HG03108 (cell line): ENCODE measurements around the gene ATP11C.
"Not testable (repeated sequence)": the region's sequence is repeated elsewhere in the genome, so short reads cannot be mapped to it uniquely, and the experiment has no call there.

Source experiments
- ATAC-seq: cut with Tn5 transposase; IDR thresholded peaks from one replicate; pipeline ENCODE4 v1.9.1; 2021; ENCODE audit warnings: moderate library complexity; ENCODE audit not compliant: unreplicated experiment

ATP11C gene

DNA sequence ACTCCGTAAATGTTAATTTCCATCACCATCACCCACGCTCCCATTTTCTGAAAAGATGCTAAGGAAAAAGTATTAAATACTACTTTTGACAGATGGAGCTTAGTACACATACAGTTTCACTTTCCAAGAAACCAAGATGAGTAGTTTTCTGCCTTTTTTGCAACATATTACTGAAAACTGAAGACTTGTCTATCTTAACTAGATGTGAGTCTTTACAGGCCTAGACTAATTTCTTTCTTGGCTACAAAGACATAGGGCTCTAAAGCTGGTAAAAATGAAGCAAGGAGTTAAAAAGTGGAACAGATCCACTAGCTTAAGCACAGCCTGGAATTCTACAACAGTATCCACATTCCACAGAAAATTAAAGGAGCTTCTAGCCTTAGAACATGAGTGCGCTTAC lies 68.2 kb downstream of the ATP11C start:
- ATAC-seq, result no peak

DNA sequence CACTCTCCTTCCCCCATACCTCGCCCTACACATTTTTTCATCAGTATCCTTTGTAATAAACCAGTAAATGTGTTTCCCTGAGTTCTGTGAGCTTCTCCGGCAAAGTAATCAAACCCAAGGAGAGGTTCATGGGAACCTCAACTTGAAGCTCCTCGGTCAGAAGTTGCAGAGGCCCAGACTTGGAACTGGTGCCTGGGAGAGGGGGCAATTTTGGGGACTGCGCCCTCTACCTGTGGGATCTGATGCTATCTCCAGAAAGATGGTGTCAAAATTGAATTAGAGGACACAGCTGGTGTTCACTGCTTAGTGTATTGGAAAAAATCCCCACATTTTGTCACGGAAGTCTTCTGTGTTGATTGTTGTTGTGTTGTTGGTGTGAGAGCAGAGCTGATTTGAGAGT lies 70.6 kb downstream of the ATP11C start:
- no peak for ATAC-seq

DNA sequence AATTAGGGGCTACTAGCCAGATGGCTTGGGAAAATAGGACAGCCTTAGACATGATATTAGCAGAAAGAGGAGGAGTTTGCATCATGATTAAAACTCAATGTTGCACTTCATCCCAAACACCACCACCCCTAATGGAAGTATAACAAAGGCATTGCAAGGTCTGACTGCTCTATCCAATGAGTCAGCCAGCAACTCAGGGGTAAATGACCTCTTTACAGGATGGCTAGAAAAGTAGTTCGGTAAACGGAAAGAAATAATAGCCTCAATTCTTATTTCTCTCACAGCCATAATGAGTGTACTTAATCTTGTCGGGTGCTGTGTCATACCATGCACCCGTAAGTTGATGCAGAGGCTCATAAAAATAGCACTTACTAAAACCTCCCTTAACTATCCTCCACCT lies 76.0 kb downstream of the ATP11C start:
- ATAC-seq, result not testable (repeated sequence)

GRCh38 chrX:139851730-139852129 lies 81.1 kb downstream of the ATP11C start:
- no peak for ATAC-seq

GRCh38 chrX:139850968-139851367 lies 81.9 kb downstream of the ATP11C start:
- no peak for ATAC-seq

GRCh38 chrX:139844884-139845283 lies 88.0 kb downstream of the ATP11C start:
- ATAC-seq, result no peak

DNA sequence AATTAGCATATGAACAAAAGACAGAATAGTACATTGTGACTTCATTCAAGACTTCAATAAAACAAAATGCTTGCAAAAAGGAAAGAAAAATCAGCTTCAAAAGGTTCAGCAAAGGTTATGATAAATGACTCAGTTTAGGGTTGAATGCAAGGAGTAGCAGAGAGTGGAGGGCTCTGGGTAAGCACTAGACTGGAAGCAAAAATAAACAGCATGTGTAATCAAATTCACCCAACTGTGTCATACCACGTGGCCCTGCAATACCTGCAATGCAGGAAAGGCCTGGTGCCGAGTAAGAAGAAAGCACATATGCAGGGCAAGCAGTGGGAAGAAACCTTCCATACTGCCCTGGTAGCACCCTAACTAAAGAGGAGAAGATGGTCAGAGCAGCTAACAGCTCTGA lies 88.7 kb downstream of the ATP11C start:
- no peak for ATAC-seq

DNA sequence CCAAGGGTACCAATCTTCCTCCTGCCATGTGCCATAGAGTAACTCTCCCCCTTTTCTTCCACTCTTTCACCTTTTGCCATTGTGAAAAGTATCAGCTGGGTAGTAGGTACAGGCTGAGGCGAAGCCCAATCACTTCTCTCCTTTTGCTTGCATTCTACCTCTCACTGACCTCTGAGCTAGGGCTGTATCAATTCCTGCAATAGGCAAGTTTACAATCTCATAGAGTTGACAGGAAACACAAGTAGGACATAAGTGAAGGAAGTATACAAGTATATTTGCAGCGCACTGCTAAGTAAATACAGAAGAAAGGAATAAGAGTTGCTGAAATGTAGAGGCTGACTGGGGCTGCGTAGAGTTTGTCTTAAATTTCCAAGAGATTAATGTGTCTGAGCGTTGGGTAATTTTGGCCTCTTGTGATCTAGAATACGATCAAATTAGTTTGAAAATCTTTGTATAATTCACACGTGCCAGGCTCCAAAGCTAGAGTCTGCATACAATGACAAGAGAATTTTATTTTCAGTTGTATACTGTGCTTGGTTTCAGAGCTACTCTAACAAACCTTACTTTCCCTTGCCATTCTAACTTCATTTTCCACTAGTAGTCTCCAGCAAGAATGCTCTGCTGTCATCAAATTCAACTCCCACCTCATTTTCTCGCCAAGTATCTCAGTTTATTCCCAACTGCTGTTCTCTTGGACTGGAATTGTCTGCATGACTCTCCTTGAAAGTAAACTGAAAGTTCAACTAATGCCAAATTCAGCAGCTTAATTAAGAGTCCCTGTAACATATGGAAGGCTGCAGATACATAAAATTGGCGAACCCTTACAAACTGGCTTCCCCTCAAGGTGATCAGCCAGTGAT lies 90.3 kb downstream of the ATP11C start:
- no peak for ATAC-seq

- not testable (repeated sequence) for ATAC-seq
Measured at GRCh38 chrX:139836335-139836734, 96.5 kb downstream of the ATP11C start.

- ATAC-seq, result no peak
Measured at GRCh38 chrX:139834879-139835278, 98.0 kb downstream of the ATP11C start.

- no peak for ATAC-seq
Measured at GRCh38 chrX:139832718-139833309, 100.0 kb downstream of the ATP11C start.

DNA sequence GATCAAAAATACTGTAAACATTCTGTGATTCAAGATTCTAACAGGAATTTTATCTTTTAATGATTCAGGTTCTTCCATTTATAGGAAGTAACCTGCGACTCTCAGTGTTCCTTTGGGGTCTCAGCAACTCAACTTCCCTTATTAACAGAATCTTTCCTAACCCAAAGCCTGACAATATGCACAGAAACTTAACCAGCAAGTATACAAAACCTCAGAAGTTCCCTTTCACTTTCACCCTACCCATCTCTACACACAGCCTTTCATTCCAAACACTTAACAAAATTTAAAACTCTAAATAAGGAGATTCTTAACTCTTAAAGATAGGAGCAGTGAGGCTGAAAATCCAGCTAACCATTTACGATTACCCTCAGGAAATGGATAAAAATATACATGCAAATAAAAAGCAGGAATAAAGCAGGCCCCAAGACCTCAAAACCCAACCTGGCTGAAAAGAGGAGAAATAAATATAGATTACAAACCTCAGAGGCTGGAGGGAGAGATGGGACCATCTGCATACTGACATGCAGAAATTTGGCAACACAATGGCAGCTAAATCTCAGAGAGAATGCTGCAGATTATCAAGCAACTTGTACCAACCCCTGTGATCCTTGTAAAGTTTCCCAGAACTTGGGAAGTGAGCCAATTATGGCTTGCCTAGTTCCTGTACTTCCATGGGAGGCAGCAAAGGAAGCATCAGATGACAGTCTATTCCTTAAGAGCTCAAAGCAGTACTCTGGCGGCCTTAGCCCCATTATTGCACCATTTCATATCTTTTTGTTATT lies 101.0 kb downstream of the ATP11C start:
- peak; percentile 71 for ATAC-seq

DNA sequence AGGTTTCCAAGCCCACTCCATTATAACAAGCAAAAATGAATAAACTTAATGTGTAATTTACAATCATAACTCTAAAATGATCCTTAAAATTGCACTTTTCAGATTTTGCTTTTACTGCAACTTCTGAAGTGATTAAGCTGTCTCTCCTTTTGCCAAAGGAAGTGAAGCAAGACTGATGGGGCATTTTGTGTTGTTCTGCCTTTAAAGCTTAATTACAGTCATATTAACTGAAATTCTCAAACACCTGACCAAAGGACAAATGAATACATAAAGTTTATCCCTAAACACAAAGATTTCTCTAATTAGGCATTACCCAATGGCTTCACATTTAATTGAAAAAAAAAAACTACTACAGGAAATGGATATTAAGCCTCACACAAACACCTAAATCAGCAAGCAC lies 101.8 kb downstream of the ATP11C start:
- ATAC-seq, result no peak

DNA sequence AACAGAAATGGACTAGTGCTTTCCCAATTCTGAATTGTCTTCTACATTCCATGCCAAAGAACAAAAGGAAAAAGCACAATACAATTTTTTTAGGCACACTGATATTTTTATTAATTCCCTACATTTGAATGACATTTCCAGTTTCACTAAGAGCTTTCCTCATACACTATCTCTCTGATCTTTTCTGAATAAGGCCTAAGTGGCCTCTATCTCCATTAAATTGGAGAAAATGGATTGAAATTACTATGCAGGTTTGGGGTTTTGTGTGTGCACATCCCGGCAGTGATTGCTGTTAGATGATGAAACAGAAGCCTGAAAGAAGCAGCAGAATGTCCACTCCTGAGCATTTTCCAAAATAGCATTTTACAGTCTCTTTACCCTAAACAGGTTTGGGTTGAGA lies 104.0 kb downstream of the ATP11C start:
- no peak for ATAC-seq

GRCh38 chrX:139828033-139828432 lies 104.8 kb downstream of the ATP11C start:
- ATAC-seq, result no peak

DNA sequence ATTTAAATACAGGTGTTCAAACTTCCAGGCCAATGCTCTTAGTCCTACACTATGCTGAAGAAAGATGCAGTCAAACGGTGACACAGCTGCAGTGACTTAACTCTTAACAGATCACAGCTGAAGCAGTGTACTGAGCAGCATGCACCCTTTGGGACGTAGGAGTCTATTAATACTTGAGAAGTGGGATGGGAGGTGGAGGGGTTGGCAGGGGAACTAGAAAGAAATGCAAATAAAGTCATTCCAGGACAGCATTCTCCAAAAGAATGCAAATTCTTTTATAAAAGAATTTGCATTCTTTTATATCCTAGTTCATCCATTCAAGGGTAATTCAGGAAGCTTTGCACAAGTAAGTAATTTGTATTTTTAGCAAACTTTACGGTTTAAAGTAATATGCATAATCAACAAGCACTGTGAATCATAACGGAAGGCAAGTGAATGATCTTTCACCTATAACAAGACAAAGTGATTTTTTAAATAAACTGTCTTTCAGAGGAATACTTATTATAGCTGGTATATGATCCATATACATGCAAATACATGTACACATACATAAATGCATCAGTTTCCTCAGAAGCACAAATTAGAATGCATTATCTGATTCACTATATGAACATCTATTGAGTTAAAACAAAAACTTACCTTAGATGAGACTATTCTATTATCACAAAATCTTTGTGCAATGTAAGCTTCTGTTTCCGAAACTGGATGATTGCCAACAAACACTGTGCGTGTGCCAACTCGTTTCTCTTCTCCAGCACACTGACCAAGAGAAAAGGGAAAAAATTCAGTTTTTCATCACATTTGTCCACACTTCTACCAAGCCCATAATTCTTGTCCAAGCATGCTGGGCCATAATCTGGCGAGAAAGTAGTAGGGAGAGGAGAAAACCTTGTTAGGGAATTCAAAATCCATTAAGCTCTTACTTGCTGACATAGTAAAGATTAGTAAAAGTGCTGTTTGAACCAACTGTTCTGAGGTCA lies 106.5 kb downstream of the ATP11C start:
- no peak for ATAC-seq

DNA sequence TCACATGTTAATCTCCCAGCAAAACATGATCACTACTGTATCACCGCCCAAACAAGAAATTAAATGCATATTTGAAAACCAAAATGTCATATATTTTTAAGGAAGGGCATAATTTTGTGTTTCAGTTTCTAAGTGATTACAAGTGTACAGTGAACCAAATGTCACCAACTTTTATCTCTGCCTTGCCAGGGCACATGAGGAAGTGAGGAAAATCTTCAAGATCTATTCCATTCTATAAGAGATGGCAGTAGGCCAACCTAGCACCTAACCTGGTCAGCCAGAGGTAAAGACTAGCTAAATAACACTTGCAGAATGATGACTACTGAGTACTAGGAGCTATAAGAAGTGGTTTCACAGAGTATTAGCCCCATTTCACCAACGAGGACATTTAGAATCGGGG lies 107.2 kb downstream of the ATP11C start:
- ATAC-seq, result no peak

DNA sequence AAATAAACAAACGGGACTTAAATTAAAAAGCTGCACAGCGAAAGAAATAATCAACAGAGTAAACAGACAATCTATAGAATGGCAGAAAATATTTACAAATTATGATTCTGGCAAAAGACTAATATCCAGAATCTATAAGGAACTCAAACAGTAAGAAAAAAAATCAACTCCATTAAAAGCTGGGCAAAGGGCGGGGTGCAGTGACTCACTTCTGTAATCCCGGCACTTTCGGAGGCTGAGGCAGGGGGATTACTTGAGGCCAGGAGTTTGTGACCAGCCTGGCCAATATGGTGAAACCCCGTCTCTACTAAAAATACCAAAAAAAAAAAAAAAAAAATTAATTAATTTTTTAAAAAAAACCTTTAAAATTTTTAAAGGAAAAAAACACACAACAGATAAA lies 109.0 kb downstream of the ATP11C start:
- no peak for ATAC-seq

DNA sequence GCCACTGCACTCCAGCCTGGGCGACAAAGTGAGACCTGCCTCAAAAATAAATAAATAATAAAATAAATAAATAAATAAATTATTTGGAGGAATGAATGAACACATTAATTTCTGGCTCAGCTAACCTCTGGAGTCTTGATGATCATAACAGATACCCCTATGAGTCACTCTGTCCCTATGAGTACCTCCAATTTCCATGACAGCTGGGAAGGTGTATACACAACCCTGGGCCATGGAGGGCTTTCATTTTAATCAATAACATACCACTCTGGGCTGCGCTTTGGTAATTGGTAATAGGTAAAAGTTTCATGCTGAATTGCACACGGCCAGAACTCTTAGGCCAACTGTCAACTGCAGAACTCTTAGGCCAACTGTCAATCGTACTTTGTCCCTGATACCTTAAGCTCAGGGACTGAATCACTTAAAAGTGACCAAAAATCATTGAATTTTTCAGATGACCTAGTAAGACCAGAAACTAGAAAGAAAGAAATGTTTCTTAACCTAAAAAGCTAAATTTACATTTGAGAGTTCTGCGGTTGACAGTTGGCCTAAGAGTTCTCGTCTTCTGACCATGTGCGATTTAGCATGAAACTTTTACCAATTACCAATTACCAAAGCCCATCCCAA lies 112.4 kb downstream of the ATP11C start:
- no peak for ATAC-seq

GRCh38 chrX:139816204-139816603 lies 116.6 kb downstream of the ATP11C start:
- ATAC-seq, result no peak
